H9 (cell line): ENCODE data around the gene LDLRAD4. TPM values are rescaled to one million over a fixed set of nuclear protein-coding genes. Genes with fewer than 3 reads are reported as not detected.

Source experiments
- DNase-seq: peaks from one replicate; pipeline ENCODE4 v3.0.0-alpha.2; 2017
- H2AFZ ChIP-seq: one replicate; pipeline ENCODE4 v1.6.1; 2013; ENCODE audit warnings: mild to moderate bottlenecking, low read length, control low read depth, moderate library complexity
- H2AK5ac ChIP-seq: 2 replicates; pipeline ENCODE4 v1.6.1; 2013; ENCODE audit warnings: low read length, control low read depth, mixed read lengths; ENCODE audit not compliant: insufficient read length
- H2BK120ac ChIP-seq: one replicate; pipeline ENCODE4 v1.6.1; 2013; ENCODE audit warnings: low read depth, mild to moderate bottlenecking, low read length, control low read depth, inconsistent platforms; ENCODE audit not compliant: poor library complexity, severe bottlenecking
- H2BK12ac ChIP-seq: 2 replicates; pipeline ENCODE4 v1.6.1; 2013; ENCODE audit warnings: low read length, control low read depth, mixed read lengths, low read depth; ENCODE audit not compliant: insufficient read length
- H2BK15ac ChIP-seq: 2 replicates; pipeline ENCODE4 v1.6.1; 2013; ENCODE audit warnings: low read depth, low read length, control low read depth
- H2BK20ac ChIP-seq: one replicate; pipeline ENCODE4 v1.6.1; 2013; ENCODE audit warnings: low read depth, mild to moderate bottlenecking, low read length, control low read depth, inconsistent platforms; ENCODE audit not compliant: poor library complexity, severe bottlenecking
- H2BK5ac ChIP-seq: 2 replicates; pipeline ENCODE4 v1.6.1; 2013; ENCODE audit warnings: low read length, control low read depth, mixed read lengths; ENCODE audit not compliant: insufficient read length
- H3K14ac ChIP-seq: 2 replicates; pipeline ENCODE4 v1.6.1; 2013; ENCODE audit warnings: low read length, control low read depth; ENCODE audit not compliant: insufficient read depth
- H3K18ac ChIP-seq: 2 replicates; pipeline ENCODE4 v1.6.1; 2013; ENCODE audit warnings: low read depth, mild to moderate bottlenecking, mixed read lengths, low read length, control low read depth; ENCODE audit not compliant: insufficient read length
- H3K23ac ChIP-seq: 2 replicates; pipeline ENCODE4 v1.6.1; 2013; ENCODE audit warnings: low read length, control low read depth, mixed read lengths, low read depth; ENCODE audit not compliant: insufficient read length
- H3K23me2 ChIP-seq: 2 replicates; pipeline ENCODE4 v1.6.1; 2013; ENCODE audit warnings: low read depth, mild to moderate bottlenecking, mixed read lengths, low read length, control low read depth; ENCODE audit not compliant: insufficient read length, poor library complexity, severe bottlenecking
- H3K27ac ChIP-seq: 2 replicates; pipeline ENCODE4 v1.5.1; 2013; ENCODE audit warnings: low read length, control low read depth, mixed read lengths, low read depth; ENCODE audit not compliant: insufficient read length
- H3K27me3 ChIP-seq: 2 replicates; pipeline ENCODE4 v1.6.1; 2013; ENCODE audit warnings: low read length, control low read depth, inconsistent platforms; ENCODE audit not compliant: insufficient read depth
- H3K4ac ChIP-seq: 2 replicates; pipeline ENCODE4 v1.6.1; 2013; ENCODE audit warnings: low read depth, mild to moderate bottlenecking, control low read depth, inconsistent platforms, low read length, moderate library complexity
- H3K4me1 ChIP-seq: 2 replicates; pipeline ENCODE4 v1.6.1; 2013; ENCODE audit warnings: low read length, control low read depth, inconsistent platforms; ENCODE audit not compliant: insufficient read depth
- H3K4me2 ChIP-seq: 2 replicates; pipeline ENCODE4 v1.6.1; 2013; ENCODE audit warnings: low read length, control low read depth, mixed read lengths; ENCODE audit not compliant: insufficient read length, insufficient read depth
- H3K56ac ChIP-seq: 2 replicates; pipeline ENCODE4 v1.6.1; 2013; ENCODE audit warnings: low read depth, mild to moderate bottlenecking, mixed read lengths, low read length, control low read depth; ENCODE audit not compliant: insufficient read length
- H3K79me1 ChIP-seq: 2 replicates; pipeline ENCODE4 v1.6.1; 2013; ENCODE audit warnings: low read depth, mild to moderate bottlenecking, moderate library complexity, low read length, control low read depth, inconsistent platforms; ENCODE audit not compliant: insufficient read depth, poor library complexity, severe bottlenecking
- H3K79me2 ChIP-seq: 2 replicates; pipeline ENCODE4 v1.6.1; 2013; ENCODE audit warnings: low read length, control low read depth, inconsistent platforms; ENCODE audit not compliant: insufficient read depth
- H3K9ac ChIP-seq: 2 replicates; pipeline ENCODE4 v1.6.1; 2013; ENCODE audit warnings: low read length, control low read depth, mixed read lengths; ENCODE audit not compliant: insufficient read length; ENCODE audit errors: extremely low read depth
- H3K9me3 ChIP-seq: one replicate; pipeline ENCODE4 v1.6.1; 2013; ENCODE audit warnings: low read depth, low read length, inconsistent platforms; ENCODE audit not compliant: control insufficient read depth
- H3T11ph ChIP-seq: one replicate; pipeline ENCODE4 v1.6.1; 2013; ENCODE audit warnings: mild to moderate bottlenecking, low read length, control low read depth, inconsistent platforms
- H4K20me1 ChIP-seq: one replicate; pipeline ENCODE4 v1.6.1; 2013; ENCODE audit not compliant: control insufficient read depth, insufficient read length, insufficient read depth
- H4K5ac ChIP-seq: 2 replicates; pipeline ENCODE4 v1.6.1; 2013; ENCODE audit warnings: low read depth, mild to moderate bottlenecking, mixed read lengths, low read length, control low read depth; ENCODE audit not compliant: insufficient read length
- H4K8ac ChIP-seq: replicated peaks from 2 replicates; pipeline ENCODE4 v1.6.1; 2013; ENCODE audit warnings: low read length, control low read depth, mixed read lengths, low read depth; ENCODE audit not compliant: insufficient read length
- H4K91ac ChIP-seq: 2 replicates; pipeline ENCODE4 v1.6.1; 2013; ENCODE audit warnings: low read depth, mild to moderate bottlenecking, moderate library complexity, mixed read lengths, low read length, control low read depth; ENCODE audit not compliant: insufficient read length
- H3K27ac Mint-ChIP-seq, 3 experiments: 2 replicates in 2 of 3; 3 replicates in 1 of 3; pipeline ENCODE4 v1.8.0; 2020 to 2021; ENCODE audit warnings: mixed read lengths in 3 of 3, mild to moderate bottlenecking in 1 of 3, moderate library complexity in 1 of 3
- H3K27me3 Mint-ChIP-seq: 2 replicates; pipeline ENCODE4 v1.8.0; 2021; ENCODE audit warnings: low read depth, mild to moderate bottlenecking, moderate library complexity, mixed read lengths
- H3K36me3 Mint-ChIP-seq, 3 experiments: 2 replicates in 2 of 3; 3 replicates in 1 of 3; pipeline ENCODE4 v1.8.0; 2020 to 2021; ENCODE audit warnings: low read depth in 3 of 3, mixed read lengths in 3 of 3; ENCODE audit not compliant: insufficient read depth in 1 of 3
- H3K4me1 Mint-ChIP-seq, 2 experiments: 2 replicates each; pipeline ENCODE4 v1.8.0; 2020; ENCODE audit warnings: mixed read lengths in 2 of 2
- H3K4me3 Mint-ChIP-seq, 2 experiments: 2 replicates in 1 of 2; 3 replicates in 1 of 2; pipeline ENCODE4 v1.8.0; 2020 to 2021; ENCODE audit warnings: mild to moderate bottlenecking in 2 of 2, mixed read lengths in 2 of 2, moderate library complexity in 1 of 2
- H3K9me3 Mint-ChIP-seq, 2 experiments: 2 replicates in 1 of 2; 3 replicates in 1 of 2; pipeline ENCODE4 v1.8.0; 2020; ENCODE audit warnings: mild to moderate bottlenecking in 2 of 2, mixed read lengths in 2 of 2, moderate library complexity in 1 of 2
- CTCF ChIP-seq: fragments of 200-600 bp; sonication (generic); conservative IDR thresholded peaks from 3 replicates; pipeline ENCODE4 v1.8.0; 2021; ENCODE audit warnings: antibody characterized with exemption, mild to moderate bottlenecking
- total RNA-seq: library from RNA; stranded (reverse); gene quantifications from 2 replicates; pipeline ENCODE4 v1.2.1, GENCODE V29; 2021

LDLRAD4 gene
- total RNA-seq, 1 experiment from 2014 or later, result 3.9 TPM

GRCh38 chr18:13357289-13357688 lies 138.7 kb downstream of the LDLRAD4 start:
- DNase-seq, result no peak
- no peaks in the 10 kb centered on the region for H3K9me3 ChIP-seq
- no peak overlapping the region for H2BK20ac ChIP-seq
- no peak overlapping the region for H2BK5ac ChIP-seq
- H3K79me1 ChIP-seq, result no peaks in the 10 kb centered on the region
- no peak overlapping the region for H4K8ac ChIP-seq
- TF ChIP-seq CTCF, result no peak
- no peaks in the 10 kb centered on the region for H3K27me3 ChIP-seq
- no peak overlapping the region for H2BK120ac ChIP-seq
- H3K9ac ChIP-seq, result no peak overlapping the region
- no peaks in the 10 kb centered on the region for H3K4me1 ChIP-seq
- H3K14ac ChIP-seq, result no peak overlapping the region
- Mint-ChIP-seq H3K27me3 (no peaks in the 10 kb centered on the region; the same call in 1 of the 2 replicates), H3K9me3 (peaks cover 5 to 7% of the 10 kb centered on the region in 2 experiments; a peak in 4 of 5 replicates), H3K36me3 (no peaks in the 10 kb centered on the region), H3K4me3 (no peak overlapping the region), H3K4me1 (peaks cover 0 to 3% of the 10 kb centered on the region in 2 experiments; a peak in 1 of 4 replicates), H3K27ac (no peak overlapping the region)
- H2AFZ ChIP-seq, result no peak overlapping the region
- H2BK12ac ChIP-seq, result no peak overlapping the region
- no peak overlapping the region for H2BK15ac ChIP-seq
- H3K18ac ChIP-seq, result no peak overlapping the region
- no peak overlapping the region for H3K4ac ChIP-seq
- no peak overlapping the region for H3K56ac ChIP-seq
- no peak overlapping the region for H3K27ac ChIP-seq
- no peaks in the 10 kb centered on the region for H3K23me2 ChIP-seq
- no peak overlapping the region for H3T11ph ChIP-seq
- H4K91ac ChIP-seq, result no peak overlapping the region
- no peaks in the 10 kb centered on the region for H4K20me1 ChIP-seq
- H3K4me2 ChIP-seq, result no peak overlapping the region
- H4K5ac ChIP-seq, result no peak overlapping the region
- no peak overlapping the region for H2AK5ac ChIP-seq
- no peaks in the 10 kb centered on the region for H3K79me2 ChIP-seq
- H3K23ac ChIP-seq, result no peak overlapping the region
